Activated T-cell treated with anti-CD3 and anti-CD28 coated beads, Interleukin-2, amount 50 U/mL, for 4 hours (primary cell): Measurements from ENCODE around the gene COLEC12. TPM values are rescaled to one million over a fixed set of nuclear protein-coding genes. Genes with fewer than 3 reads are reported as not detected.

ENCODE experiments used
- ATAC-seq, 2 donors: fragments of 200-7000 bp; cut with Tn5 transposase; one replicate each; pipeline ENCODE4 v1.10.0; 2021
- DNase-seq: peaks from one replicate; pipeline ENCODE4 v3.0.0-alpha.2; 2020
- H3K27me3 Mint-ChIP-seq: one replicate; pipeline ENCODE4 v1.8.0; 2021; ENCODE audit warnings: low read depth, mixed read lengths
- H3K36me3 Mint-ChIP-seq: one replicate; pipeline ENCODE4 v1.8.0; 2022; ENCODE audit warnings: mixed read lengths; ENCODE audit not compliant: insufficient read depth
- H3K4me1 Mint-ChIP-seq: one replicate; pipeline ENCODE4 v1.8.0; 2021; ENCODE audit warnings: low read depth, mixed read lengths
- H3K4me3 Mint-ChIP-seq: one replicate; pipeline ENCODE4 v1.8.0; 2021; ENCODE audit warnings: mild to moderate bottlenecking, moderate library complexity, mixed read lengths
- H3K9me3 Mint-ChIP-seq: one replicate; pipeline ENCODE4 v1.8.0; 2021; ENCODE audit warnings: mixed read lengths
- total RNA-seq, 3 donors: library from RNA; stranded (reverse); gene quantifications; one replicate each; pipeline ENCODE4 v1.2.1, GENCODE V29; 2021

COLEC12 gene
- total RNA-seq, 3 donors from 2014 or later, result 0.05 to 0.08 TPM; not detected in 1

- ATAC-seq (no peak), DNase-seq (no peak)
- Mint-ChIP-seq H3K27me3 (peaks cover 4% of the 10 kb centered on the region), H3K36me3 (no peaks in the 10 kb centered on the region), H3K4me3 (no peak overlapping the region), H3K9me3 (no peaks in the 10 kb centered on the region), H3K4me1 (peaks cover 12% of the 10 kb centered on the region)
Measured at GRCh38 chr18:273525-273924, 227.0 kb downstream of the COLEC12 start.

GRCh38 chr18:272650-273049, 227.9 kb downstream of the COLEC12 start:
- Mint-ChIP-seq H3K27me3 (peaks cover 4% of the 10 kb centered on the region), H3K36me3 (no peaks in the 10 kb centered on the region), H3K4me1 (peaks cover 13% of the 10 kb centered on the region), H3K9me3 (no peaks in the 10 kb centered on the region), H3K4me3 (no peak overlapping the region)
- ATAC-seq (no peak), DNase-seq (no peak)

- Mint-ChIP-seq H3K36me3 (peaks cover 2% of the 10 kb centered on the region), H3K27me3 (no peaks in the 10 kb centered on the region), H3K9me3 (no peaks in the 10 kb centered on the region), H3K4me3 (peak overlapping the region; percentile 97), H3K4me1 (peaks cover 27% of the 10 kb centered on the region)
- no peak for DNase-seq
- no peak for ATAC-seq
Measured at GRCh38 chr18:269480-270095, 230.9 kb downstream of the COLEC12 start.

- H3K27me3 Mint-ChIP-seq, result no peaks in the 10 kb centered on the region
- H3K9me3 Mint-ChIP-seq, result no peaks in the 10 kb centered on the region
- peaks cover 15% of the 10 kb centered on the region for H3K36me3 Mint-ChIP-seq
- DNase-seq (peak; percentile 97), ATAC-seq (peak; percentile 94 to 95)
- H3K4me1 Mint-ChIP-seq, result peaks cover 27% of the 10 kb centered on the region
- peak within 1 kb of the TSS; percentile 97 for H3K4me3 Mint-ChIP-seq
Measured at GRCh38 chr18:267688-268552, 232.6 kb downstream of the COLEC12 start, which contains the start of gene THOC1. TSS of gene THOC1 (minus strand) at chr18:268047. CDS start at chr18:268019, 28 bp downstream.

DNA sequence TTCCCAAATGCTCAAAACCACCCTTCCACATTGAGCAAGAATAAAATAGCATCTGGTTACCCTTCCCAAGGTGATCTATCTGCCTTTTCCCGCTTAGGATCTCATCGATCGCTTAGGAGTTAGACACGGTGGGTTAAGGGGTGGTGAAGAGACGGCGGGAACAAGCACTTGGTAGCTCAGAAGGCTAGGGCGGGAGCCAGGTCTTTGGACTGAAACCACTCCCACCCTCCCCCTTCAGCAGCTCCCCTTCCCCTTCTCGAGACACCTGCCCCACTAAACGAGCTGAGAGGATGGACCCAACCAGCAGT, 233.2 kb downstream of the COLEC12 start:
- peak overlapping the region; percentile 97 for H3K4me3 Mint-ChIP-seq
- no peaks in the 10 kb centered on the region for H3K9me3 Mint-ChIP-seq
- no peaks in the 10 kb centered on the region for H3K27me3 Mint-ChIP-seq
- H3K36me3 Mint-ChIP-seq, result peaks cover 17% of the 10 kb centered on the region
- no peak for ATAC-seq
- no peak for DNase-seq
- peaks cover 27% of the 10 kb centered on the region for H3K4me1 Mint-ChIP-seq

Other genes starting within 250 kb of the COLEC12 start
- gene THOC1, start 232.7 kb downstream of the COLEC12 start, total RNA-seq, result 10 to 100 TPM; 51.5 to 54.6 (median 51.6) TPM
- not detected for gene CETN1, start 79.7 kb upstream of the COLEC12 start, total RNA-seq
- gene CLUL1, start 96.3 kb upstream of the COLEC12 start, total RNA-seq, result not detected
- gene TYMS, start 157.0 kb upstream of the COLEC12 start, total RNA-seq, result 10 to 100 TPM; 54.5 to 64.4 (median 58.2) TPM
- gene ENOSF1, start 211.9 kb upstream of the COLEC12 start, total RNA-seq, result 10 to 100 TPM; 42.0 to 46.0 (median 42.1) TPM